Activated CD4-positive, alpha-beta memory T cell treated with anti-CD3 and anti-CD28 coated beads, Interleukin-2, amount 10 ng/mL, durations not matched to agents 7 days and 5 days (primary cell): ENCODE data around the gene NRROS. TPM values are rescaled to one million over a fixed set of nuclear protein-coding genes. Genes with fewer than 3 reads are reported as not detected.
"Not testable (repeated sequence)": the region's sequence is repeated elsewhere in the genome, so short reads cannot be mapped to it uniquely, and the experiment has no call there.

Experiments
- CTCF ChIA-PET: fragments of 350-600 bp; sonication (Branson Sonifier 250); formaldehyde crosslinking; loops from one replicate; lab custom pipeline; 2021; ENCODE audit warnings: antibody characterized with exemption, inconsistent platforms; lab: Charles Lee
- POLR2A ChIA-PET: fragments of 350-600 bp; sonication (Branson Sonifier 250); formaldehyde crosslinking; loops from one replicate; lab custom pipeline; 2021; ENCODE audit warnings: antibody characterized with exemption; lab: Charles Lee
- DNase-seq: peaks from one replicate; pipeline ENCODE4 v3.0.0-alpha.2; 2020
- H3K27ac Mint-ChIP-seq: one replicate; pipeline ENCODE4 v1.8.0; 2021; ENCODE audit warnings: mild to moderate bottlenecking, mixed read lengths
- H3K27me3 Mint-ChIP-seq: one replicate; pipeline ENCODE4 v1.8.0; 2021; ENCODE audit warnings: mixed read lengths
- H3K36me3 Mint-ChIP-seq: one replicate; pipeline ENCODE4 v1.8.0; 2021; ENCODE audit warnings: low read depth, mixed read lengths
- H3K4me1 Mint-ChIP-seq: one replicate; pipeline ENCODE4 v1.8.0; 2021; ENCODE audit warnings: mixed read lengths
- H3K4me3 Mint-ChIP-seq: one replicate; pipeline ENCODE4 v1.8.0; 2021; ENCODE audit warnings: mild to moderate bottlenecking, mixed read lengths
- H3K9me3 Mint-ChIP-seq: one replicate; pipeline ENCODE4 v1.8.0; 2021; ENCODE audit warnings: mixed read lengths
- total RNA-seq, 2 experiments: library from RNA; stranded (reverse); gene quantifications; one replicate each; pipeline ENCODE4 v1.2.3, GENCODE V29; 2021

The NRROS gene
- total RNA-seq, result 10 to 100 TPM; 50.1 to 52.8 TPM

DNA sequence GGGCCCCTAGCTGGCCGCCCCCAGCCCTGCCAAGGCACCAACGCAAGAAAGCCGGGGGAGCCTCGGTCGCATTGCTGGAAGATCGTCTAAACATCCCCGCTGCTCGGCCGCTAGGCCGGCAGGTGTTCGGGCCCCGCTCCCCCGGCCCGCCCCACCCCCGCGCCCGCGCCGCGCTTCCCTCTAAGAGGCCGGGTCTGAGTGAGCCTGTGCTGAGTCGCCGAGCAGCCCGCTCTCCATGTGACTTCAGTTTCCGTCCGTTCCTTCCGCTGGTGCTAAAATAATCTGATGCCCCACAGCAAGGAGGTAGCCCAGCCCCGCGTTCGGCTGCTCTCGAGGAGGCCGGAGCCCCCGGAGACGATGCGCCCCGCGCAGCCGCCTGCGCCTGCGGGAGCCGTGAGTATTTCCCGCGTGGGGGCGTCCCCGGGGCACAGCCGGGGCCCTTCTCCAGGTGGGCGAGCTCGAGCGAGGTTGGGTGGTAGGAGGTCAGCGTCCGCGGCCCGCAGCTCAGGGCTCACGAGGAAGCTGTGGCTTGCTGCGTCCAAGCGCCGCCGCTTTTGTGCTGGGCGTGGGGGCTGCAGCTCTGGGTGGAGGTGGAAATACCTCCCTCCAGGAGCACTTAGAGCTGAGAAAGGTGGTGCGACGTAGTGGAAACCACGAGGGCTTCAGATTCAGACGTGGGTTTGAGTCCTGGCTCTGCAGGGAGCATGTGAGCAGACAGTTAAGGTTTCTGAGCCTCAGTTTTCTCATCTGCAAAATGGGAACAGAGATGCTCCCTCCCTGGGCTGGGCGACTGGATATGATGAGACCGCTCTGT lies at the start of gene NRROS:
NRROS (plus strand) TSS at position 212 of the 814 bp plus-strand sequence. CDS start 14,846 bp downstream, outside the sequence.
- Mint-ChIP-seq H3K4me1 (peaks cover 65% of the 10 kb centered on the region), H3K36me3 (peaks cover 48% of the 10 kb centered on the region), H3K4me3 (peak within 1 kb of the TSS; percentile 73), H3K9me3 (no peaks in the 10 kb centered on the region), H3K27me3 (no peaks in the 10 kb centered on the region), H3K27ac (peak within 1 kb of the TSS; percentile 86)
- peak; percentile 82 for DNase-seq
- POLR2A ChIA-PET, result interaction anchor here (0.7 to 9.7 kb wide), 18 partner anchors 9 to 321 kb away, joined by 3 to 131 read pairs (median 4); partner anchors contain the start of genes CEP19, DYNLT2B, FBXO45 and NCBP2
- CTCF ChIA-PET, result interaction anchor here (1.0 to 8.4 kb wide), 7 partner anchors 8 to 111 kb away, joined by 3 to 78 read pairs (median 4); no protein-coding TSS in a partner anchor

DNA sequence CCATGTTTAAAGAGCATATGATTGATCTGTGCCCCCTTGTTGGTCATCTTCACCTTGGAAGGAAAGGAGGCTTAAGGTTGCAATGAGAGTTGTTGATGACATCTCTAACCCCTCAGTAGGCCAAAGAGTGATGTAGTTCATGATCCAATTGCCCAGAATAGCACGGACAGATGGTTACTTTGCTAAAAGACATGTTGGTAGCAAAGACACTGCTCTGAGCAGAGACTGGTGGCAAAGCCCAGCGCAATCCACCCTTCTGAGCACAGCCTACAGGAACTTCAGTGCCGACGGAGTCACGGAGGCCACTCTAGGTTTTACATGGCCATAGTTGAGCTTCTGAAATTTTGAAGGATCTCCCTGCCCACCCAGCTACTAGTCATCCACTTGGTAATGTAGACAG lies 49.2 kb upstream of the NRROS start:
- Mint-ChIP-seq H3K9me3 (no peaks in the 10 kb centered on the region), H3K4me1 (no peaks in the 10 kb centered on the region), H3K4me3 (no peak overlapping the region), H3K27ac (no peak overlapping the region), H3K36me3 (peaks cover 16% of the 10 kb centered on the region), H3K27me3 (peaks cover 3% of the 10 kb centered on the region)
- DNase-seq, result no peak
- CTCF ChIA-PET, result interaction anchor here (1.2 kb wide), 1 partner anchor 19 kb away, joined by 5 read pairs; no protein-coding TSS in a partner anchor
- POLR2A ChIA-PET, result interaction anchor here (1.1 to 1.4 kb wide), 2 partner anchors 9 to 21 kb away, joined by 3 to 5 read pairs; partner anchors contain the start of gene FBXO45

GRCh38 chr3:196596355-196596754 lies 43.1 kb upstream of the NRROS start:
- no peaks in the 10 kb centered on the region for H3K36me3 Mint-ChIP-seq
- H3K4me1 Mint-ChIP-seq, result peaks cover 21% of the 10 kb centered on the region
- H3K9me3 Mint-ChIP-seq, result peaks cover 2% of the 10 kb centered on the region
- CTCF ChIA-PET, result interaction anchor here (0.6 to 1.1 kb wide), 3 partner anchors 13 to 93 kb away, joined by 3 to 4 read pairs (median 4); no protein-coding TSS in a partner anchor
- H3K27ac Mint-ChIP-seq, result no peak overlapping the region
- DNase-seq, result no peak
- peaks cover 22% of the 10 kb centered on the region for H3K27me3 Mint-ChIP-seq
- POLR2A ChIA-PET, result interaction anchor here (0.9 to 1.6 kb wide), 3 partner anchors 13 to 68 kb away, joined by 3 to 4 read pairs (median 4); partner anchors contain the start of genes FBXO45 and WDR53
- H3K4me3 Mint-ChIP-seq, result no peak overlapping the region

GRCh38 chr3:196597971-196598733 lies 41.3 kb upstream of the NRROS start:
- not testable (repeated sequence) for H3K36me3 Mint-ChIP-seq, H3K9me3 Mint-ChIP-seq
- Mint-ChIP-seq H3K27me3 (peaks cover 22% of the 10 kb centered on the region), H3K27ac (peak overlapping the region; percentile 14), H3K4me1 (peaks cover 24% of the 10 kb centered on the region), H3K4me3 (peak overlapping the region; percentile 83)
- POLR2A ChIA-PET, result interaction anchor here (0.8 to 1.4 kb wide), 7 partner anchors 12 to 343 kb away, joined by 3 to 11 read pairs (median 4); partner anchors contain the start of genes FBXO45, NRROS and WDR53
- DNase-seq, result peak; percentile 73
- CTCF ChIA-PET, result interaction anchor here (0.8 to 1.1 kb wide), 2 partner anchors 70 to 86 kb away, joined by 3 to 4 read pairs; no protein-coding TSS in a partner anchor

- peaks cover 2% of the 10 kb centered on the region for H3K9me3 Mint-ChIP-seq
- no peak for DNase-seq
- H3K4me3 Mint-ChIP-seq, result no peak overlapping the region
These were observed 39.8 kb upstream of the NRROS start for GRCh38 chr3:196599734-196600128.

GRCh38 chr3:196600359-196600758 lies 39.1 kb upstream of the NRROS start:
- CTCF ChIA-PET, result no interaction called here

More at GRCh38 chr3:196599734-196600128, 39.8 kb upstream of the NRROS start:
- H3K4me1 Mint-ChIP-seq, result peaks cover 31% of the 10 kb centered on the region
- ChIA-PET CTCF (no interaction called here), POLR2A (no interaction called here)
- peaks cover 19% of the 10 kb centered on the region for H3K27me3 Mint-ChIP-seq
- H3K36me3 Mint-ChIP-seq, result no peaks in the 10 kb centered on the region
- no peak overlapping the region for H3K27ac Mint-ChIP-seq

GRCh38 chr3:196602673-196603072 lies 36.8 kb upstream of the NRROS start:
- CTCF ChIA-PET, result interaction anchor here (0.6 to 1.1 kb wide), 3 partner anchors 64 to 1378 kb away, joined by 3 to 4 read pairs (median 3); no protein-coding TSS in a partner anchor
- no peak for DNase-seq
- POLR2A ChIA-PET, result no interaction called here
- Mint-ChIP-seq H3K4me3 (no peak overlapping the region), H3K36me3 (no peaks in the 10 kb centered on the region), H3K4me1 (peaks cover 27% of the 10 kb centered on the region), H3K9me3 (peaks cover 2% of the 10 kb centered on the region), H3K27ac (no peak overlapping the region), H3K27me3 (peaks cover 15% of the 10 kb centered on the region)

More at GRCh38 chr3:196600359-196600758, 39.1 kb upstream of the NRROS start:
- no peak for DNase-seq
- peaks cover 2% of the 10 kb centered on the region for H3K9me3 Mint-ChIP-seq
- H3K4me3 Mint-ChIP-seq, result no peak overlapping the region
- no peak overlapping the region for H3K27ac Mint-ChIP-seq
- POLR2A ChIA-PET, result no interaction called here
- peaks cover 33% of the 10 kb centered on the region for H3K4me1 Mint-ChIP-seq
- H3K36me3 Mint-ChIP-seq, result no peaks in the 10 kb centered on the region
- peaks cover 21% of the 10 kb centered on the region for H3K27me3 Mint-ChIP-seq

DNA sequence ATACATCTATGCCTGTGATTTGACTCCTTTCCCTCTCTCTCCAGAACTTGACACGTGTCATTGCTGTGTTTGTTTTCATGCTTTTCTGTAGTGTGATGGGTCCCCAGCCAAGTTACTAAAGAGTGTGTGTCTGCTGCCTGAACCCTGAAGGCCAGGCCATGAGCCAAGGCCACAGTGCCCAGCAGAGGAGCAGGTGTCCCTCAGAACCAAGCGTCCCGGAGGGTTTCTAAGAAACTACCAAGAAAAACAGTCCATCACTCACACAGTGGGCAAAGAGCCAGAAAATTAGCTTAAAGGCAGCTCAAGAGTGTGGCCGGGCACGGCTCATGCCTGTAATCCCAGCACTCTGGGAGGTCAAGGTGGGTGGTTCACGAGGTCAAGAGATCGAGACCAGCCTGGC lies 35.8 kb upstream of the NRROS start:
- no peak for DNase-seq
- no peak overlapping the region for H3K4me3 Mint-ChIP-seq
- H3K9me3 Mint-ChIP-seq, result peaks cover 2% of the 10 kb centered on the region
- H3K36me3 Mint-ChIP-seq, result no peaks in the 10 kb centered on the region
- ChIA-PET POLR2A (interaction anchor here (0.6 to 1.4 kb wide), 2 partner anchors 28 to 598 kb away, joined by 4 read pairs; no protein-coding TSS in a partner anchor), CTCF (interaction anchor here (0.7 to 12.1 kb wide), 7 partner anchors 27 to 350 kb away, joined by 3 to 219 read pairs (median 4); no protein-coding TSS in a partner anchor)
- peaks cover 17% of the 10 kb centered on the region for H3K4me1 Mint-ChIP-seq
- no peak overlapping the region for H3K27ac Mint-ChIP-seq
- peaks cover 6% of the 10 kb centered on the region for H3K27me3 Mint-ChIP-seq

DNA sequence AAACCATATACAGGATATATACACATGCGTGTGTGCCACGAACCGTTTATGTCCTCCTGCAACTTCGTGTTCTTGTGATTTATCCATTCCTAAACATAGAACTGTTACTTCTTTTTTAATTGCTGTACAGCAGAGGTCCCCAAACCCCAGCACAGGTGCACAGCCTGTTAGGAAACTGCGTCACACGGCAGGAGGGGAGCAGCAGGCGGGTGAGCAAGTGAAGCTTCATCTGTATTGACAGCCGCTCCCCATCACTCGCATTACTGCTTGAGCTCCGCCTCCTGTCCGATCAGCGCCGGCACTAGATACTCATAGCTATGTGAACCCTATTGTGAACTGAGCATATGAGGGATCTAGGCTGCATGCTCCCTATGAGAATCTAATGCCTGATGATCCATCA lies 34.9 kb upstream of the NRROS start:
- no peaks in the 10 kb centered on the region for H3K36me3 Mint-ChIP-seq
- no peak overlapping the region for H3K27ac Mint-ChIP-seq
- H3K27me3 Mint-ChIP-seq, result peaks cover 6% of the 10 kb centered on the region
- CTCF ChIA-PET, result interaction anchor here (0.6 to 12.1 kb wide), 10 partner anchors 40 to 350 kb away, joined by 3 to 219 read pairs (median 4); partner anchors contain the start of gene PAK2
- peaks cover 2% of the 10 kb centered on the region for H3K9me3 Mint-ChIP-seq
- POLR2A ChIA-PET, result interaction anchor here (0.9 to 1.4 kb wide), 4 partner anchors 27 to 338 kb away, joined by 3 to 5 read pairs (median 4); partner anchors contain the start of genes CEP19, FBXO45, NCBP2 and PIGX
- DNase-seq, result peak; percentile 63
- no peak overlapping the region for H3K4me3 Mint-ChIP-seq
- H3K4me1 Mint-ChIP-seq, result peaks cover 25% of the 10 kb centered on the region

- POLR2A ChIA-PET, result interaction anchor here (1.2 to 11.7 kb wide), 11 partner anchors 23 to 334 kb away, joined by 3 to 177 read pairs (median 9); partner anchors contain the start of genes CEP19, FBXO45, NCBP2 and NRROS
- Mint-ChIP-seq H3K9me3 (no peaks in the 10 kb centered on the region), H3K4me3 (no peak overlapping the region), H3K4me1 (peaks cover 53% of the 10 kb centered on the region), H3K36me3 (peaks cover 3% of the 10 kb centered on the region), H3K27me3 (peaks cover 6% of the 10 kb centered on the region), H3K27ac (no peak overlapping the region)
- CTCF ChIA-PET, result interaction anchor here (0.8 to 12.1 kb wide), 24 partner anchors 16 to 362 kb away, joined by 3 to 219 read pairs (median 5); partner anchors contain the start of genes FBXO45, NRROS, PAK2 and PIGX
- no peak for DNase-seq
These were observed 30.8 kb upstream of the NRROS start for GRCh38 chr3:196608693-196609092.

DNA sequence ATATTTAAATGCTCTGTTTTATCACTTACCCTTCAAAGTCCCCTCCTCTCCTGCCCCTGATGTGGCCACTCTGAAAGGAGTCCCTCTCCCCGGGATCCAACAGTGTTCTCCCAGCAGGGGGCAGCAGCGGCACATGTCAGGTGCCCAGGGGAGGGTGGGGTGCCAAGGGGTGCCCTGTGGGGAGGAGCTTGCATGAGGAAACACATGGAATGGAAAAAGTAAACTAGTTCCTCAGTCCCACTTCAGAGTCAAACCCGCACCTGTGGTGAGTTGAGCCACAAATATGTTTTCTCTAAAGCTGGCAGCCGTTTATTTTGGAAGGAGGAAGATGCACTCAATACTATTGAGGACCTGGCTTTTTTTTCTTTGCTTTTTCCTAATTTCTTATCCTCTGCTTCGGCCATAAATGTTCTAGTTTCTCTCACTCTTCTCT lies 30.1 kb upstream of the NRROS start:
- peak; percentile 95 for DNase-seq
- Mint-ChIP-seq H3K4me3 (peak overlapping the region; percentile 42), H3K9me3 (no peaks in the 10 kb centered on the region), H3K27me3 (peaks cover 6% of the 10 kb centered on the region), H3K36me3 (peaks cover 3% of the 10 kb centered on the region), H3K4me1 (peaks cover 54% of the 10 kb centered on the region), H3K27ac (peak overlapping the region; percentile 81)
- CTCF ChIA-PET, result interaction anchor here (0.6 to 12.1 kb wide), 40 partner anchors 9 to 361 kb away, joined by 3 to 219 read pairs (median 4); partner anchors contain the start of genes CEP19, FBXO45, NCBP2 and NRROS
- POLR2A ChIA-PET, result interaction anchor here (0.9 to 11.7 kb wide), 17 partner anchors 11 to 333 kb away, joined by 3 to 177 read pairs (median 6); partner anchors contain the start of genes CEP19, FBXO45, NCBP2 and NRROS
